ENCODE data around the gene MYO16. TPM values are rescaled to one million over a fixed set of nuclear protein-coding genes. Genes with fewer than 3 reads are reported as not detected.

The MYO16 gene
- total and polyA plus RNA-seq, 2 experiments from 2014 or later = 0.02 to 0.15 TPM

GRCh38 chr13:109220631-109221030 lies 591.2 kb downstream of the MYO16 start:
- TF ChIP-seq CTCF (IDR thresholded peaks at IDR 0.05; ENCODE audit: low read depth, low read length) = no peak
- Histone ChIP-seq H3K9me3 (ENCODE audit: low read depth) (no peaks in the 10 kb centered on the region), H3K27me3 (no peaks in the 10 kb centered on the region), H3K36me3 (no peaks in the 10 kb centered on the region), H3K4me1 (ENCODE audit: low read depth) (no peaks in the 10 kb centered on the region), H3K27ac (no peak overlapping the region), H3K4me3 (no peak overlapping the region)
- DNase-seq (ENCODE audit: low read depth in 1 of 2, low spot score in 1 of 2) = no peak

- no peaks in the 10 kb centered on the region for H3K9me3 ChIP-seq (ENCODE audit: low read depth)
- no peak for TF ChIP-seq CTCF (IDR thresholded peaks at IDR 0.05; ENCODE audit: low read depth, low read length)
- no peak overlapping the region for H3K4me3 ChIP-seq
- DNase-seq (ENCODE audit: low read depth in 1 of 2, low spot score in 1 of 2) = no peak
- no peaks in the 10 kb centered on the region for H3K4me1 ChIP-seq (ENCODE audit: low read depth)
- H3K27ac ChIP-seq = no peak overlapping the region
- no peaks in the 10 kb centered on the region for H3K36me3 ChIP-seq
- H3K27me3 ChIP-seq = no peaks in the 10 kb centered on the region
These were observed 594.6 kb downstream of the MYO16 start for GRCh38 chr13:109224033-109224432.

GRCh38 chr13:109226631-109227030 lies 597.2 kb downstream of the MYO16 start:
- no peaks in the 10 kb centered on the region for H3K27me3 ChIP-seq
- H3K36me3 ChIP-seq = no peaks in the 10 kb centered on the region
- no peaks in the 10 kb centered on the region for H3K4me1 ChIP-seq (ENCODE audit: low read depth)
- no peak for TF ChIP-seq CTCF (IDR thresholded peaks at IDR 0.05; ENCODE audit: low read depth, low read length)
- H3K27ac ChIP-seq = no peak overlapping the region
- no peaks in the 10 kb centered on the region for H3K9me3 ChIP-seq (ENCODE audit: low read depth)
- DNase-seq (ENCODE audit: low read depth in 1 of 2, low spot score in 1 of 2) = no peak
- no peak overlapping the region for H3K4me3 ChIP-seq

GRCh38 chr13:109227344-109227940 lies 598.0 kb downstream of the MYO16 start:
- H3K36me3 ChIP-seq = no peaks in the 10 kb centered on the region

GRCh38 chr13:109228211-109228610 lies 598.8 kb downstream of the MYO16 start:
- no peaks in the 10 kb centered on the region for H3K27me3 ChIP-seq

More at GRCh38 chr13:109227344-109227940, 598.0 kb downstream of the MYO16 start:
- no peak overlapping the region for H3K4me3 ChIP-seq
- H3K27ac ChIP-seq = no peak overlapping the region
- no peak for TF ChIP-seq CTCF (IDR thresholded peaks at IDR 0.05; ENCODE audit: low read depth, low read length)
- DNase-seq (ENCODE audit: low read depth in 1 of 2, low spot score in 1 of 2) = no peak
- H3K9me3 ChIP-seq (ENCODE audit: low read depth) = no peaks in the 10 kb centered on the region
- no peaks in the 10 kb centered on the region for H3K4me1 ChIP-seq (ENCODE audit: low read depth)
- H3K27me3 ChIP-seq = no peaks in the 10 kb centered on the region

More at GRCh38 chr13:109228211-109228610, 598.8 kb downstream of the MYO16 start:
- Histone ChIP-seq H3K36me3 (no peaks in the 10 kb centered on the region), H3K27ac (no peak overlapping the region), H3K4me3 (no peak overlapping the region), H3K4me1 (ENCODE audit: low read depth) (no peaks in the 10 kb centered on the region), H3K9me3 (ENCODE audit: low read depth) (no peaks in the 10 kb centered on the region)
- DNase-seq (ENCODE audit: low read depth in 1 of 2, low spot score in 1 of 2) = no peak
- TF ChIP-seq CTCF (IDR thresholded peaks at IDR 0.05; ENCODE audit: low read depth, low read length) = no peak
